PC-9 (cell line): ENCODE results near the gene BHLHE40.

ENCODE experiments used
- EZH2 ChIP-seq: fragments of 200-600 bp; sonication (generic); IDR thresholded peaks from 2 replicates; pipeline ENCODE4 v1.8.0; 2017; ENCODE audit warnings: antibody characterized with exemption, low read depth
- TF ChIP-seq, protein P1 (sequence below): fragments of 200-600 bp; sonication (generic); conservative IDR thresholded peaks from 2 replicates; pipeline ENCODE4 v1.6.1; 2017; ENCODE audit warnings: mixed run types, antibody characterized with exemption, mild to moderate bottlenecking, moderate library complexity

DNA sequence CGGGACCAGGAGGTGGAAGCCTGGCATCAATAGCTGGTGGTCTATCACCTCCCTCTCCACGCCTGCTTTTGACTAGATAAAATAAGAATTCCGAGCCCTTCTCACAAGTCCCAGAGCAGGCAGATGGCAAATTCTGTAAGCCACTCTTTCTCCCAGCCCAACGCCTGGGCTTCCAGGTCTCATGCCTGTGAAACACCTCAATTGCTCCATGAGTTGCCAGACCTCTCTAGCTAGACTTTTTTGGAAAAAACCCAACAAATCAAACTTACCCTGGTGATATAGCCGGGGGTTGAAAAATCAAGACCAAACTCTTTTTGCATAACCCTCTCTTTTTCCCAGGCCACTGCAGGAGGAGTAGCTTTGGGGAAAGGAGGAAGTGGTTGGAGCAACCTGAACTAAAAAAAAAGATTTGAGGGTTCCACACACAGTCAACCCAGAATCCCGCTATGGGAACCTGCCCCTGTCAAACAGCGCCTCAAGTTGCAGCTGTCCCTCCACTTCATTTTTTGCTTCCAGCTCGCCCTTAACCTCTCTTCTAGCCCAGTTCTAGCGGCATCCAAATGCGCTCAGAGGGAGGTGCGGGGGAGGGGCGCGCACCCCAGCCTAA is 7.0 kb downstream of the BHLHE40 start:
- no peak for TF ChIP-seq EZH2
- TF ChIP-seq, protein P1, sequence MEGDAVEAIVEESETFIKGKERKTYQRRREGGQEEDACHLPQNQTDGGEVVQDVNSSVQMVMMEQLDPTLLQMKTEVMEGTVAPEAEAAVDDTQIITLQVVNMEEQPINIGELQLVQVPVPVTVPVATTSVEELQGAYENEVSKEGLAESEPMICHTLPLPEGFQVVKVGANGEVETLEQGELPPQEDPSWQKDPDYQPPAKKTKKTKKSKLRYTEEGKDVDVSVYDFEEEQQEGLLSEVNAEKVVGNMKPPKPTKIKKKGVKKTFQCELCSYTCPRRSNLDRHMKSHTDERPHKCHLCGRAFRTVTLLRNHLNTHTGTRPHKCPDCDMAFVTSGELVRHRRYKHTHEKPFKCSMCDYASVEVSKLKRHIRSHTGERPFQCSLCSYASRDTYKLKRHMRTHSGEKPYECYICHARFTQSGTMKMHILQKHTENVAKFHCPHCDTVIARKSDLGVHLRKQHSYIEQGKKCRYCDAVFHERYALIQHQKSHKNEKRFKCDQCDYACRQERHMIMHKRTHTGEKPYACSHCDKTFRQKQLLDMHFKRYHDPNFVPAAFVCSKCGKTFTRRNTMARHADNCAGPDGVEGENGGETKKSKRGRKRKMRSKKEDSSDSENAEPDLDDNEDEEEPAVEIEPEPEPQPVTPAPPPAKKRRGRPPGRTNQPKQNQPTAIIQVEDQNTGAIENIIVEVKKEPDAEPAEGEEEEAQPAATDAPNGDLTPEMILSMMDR: no peak
